ENCODE measurements around the gene LIFR.

LIFR gene

DNA sequence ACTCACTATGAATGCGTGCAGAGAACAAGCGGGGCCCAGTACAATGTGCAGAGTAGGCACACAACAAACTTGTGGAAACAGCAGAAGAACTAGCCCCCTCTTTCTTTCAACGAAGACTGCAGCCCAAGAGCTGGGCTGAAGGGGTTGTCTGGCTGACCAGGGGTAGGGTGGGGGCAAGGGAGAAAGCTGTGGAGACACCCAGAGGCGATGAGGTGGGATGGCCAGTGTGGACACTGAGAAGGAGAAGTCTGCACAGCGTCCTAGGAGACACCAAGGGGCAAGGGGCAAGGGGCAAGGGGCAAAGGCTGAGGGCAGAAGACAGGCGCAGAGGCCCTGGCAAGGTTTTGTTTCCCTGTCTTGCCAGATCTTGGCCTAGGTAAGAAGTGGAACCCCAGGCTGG is 62.3 kb downstream of the LIFR start:
- H3K27me3 ChIP-seq (ENCODE audit: control insufficient read depth in 2 of 2, insufficient read depth in 2 of 2, low read length in 2 of 2), result no peaks in the 10 kb centered on the region
- H3K4me1 ChIP-seq (ENCODE audit: control insufficient read depth in 2 of 2, insufficient read depth in 2 of 2, low read length in 2 of 2), result no peaks in the 10 kb centered on the region
- no peaks in the 10 kb centered on the region for H3K36me3 ChIP-seq (ENCODE audit: control insufficient read depth in 2 of 2, insufficient read depth in 2 of 2, low read length in 2 of 2)
- no peak overlapping the region for H3K27ac ChIP-seq (ENCODE audit: low read depth in 2 of 2, low read length in 2 of 2)
- no peak overlapping the region for H3K9ac ChIP-seq (ENCODE audit: low read depth in 1 of 2, low read length in 2 of 2)
- H3K4me3 ChIP-seq (ENCODE audit: low read length in 2 of 2), result no peak overlapping the region
- no peaks in the 10 kb centered on the region for H3K9me3 ChIP-seq (ENCODE audit: control insufficient read depth in 2 of 2, low read length in 2 of 2)

DNA sequence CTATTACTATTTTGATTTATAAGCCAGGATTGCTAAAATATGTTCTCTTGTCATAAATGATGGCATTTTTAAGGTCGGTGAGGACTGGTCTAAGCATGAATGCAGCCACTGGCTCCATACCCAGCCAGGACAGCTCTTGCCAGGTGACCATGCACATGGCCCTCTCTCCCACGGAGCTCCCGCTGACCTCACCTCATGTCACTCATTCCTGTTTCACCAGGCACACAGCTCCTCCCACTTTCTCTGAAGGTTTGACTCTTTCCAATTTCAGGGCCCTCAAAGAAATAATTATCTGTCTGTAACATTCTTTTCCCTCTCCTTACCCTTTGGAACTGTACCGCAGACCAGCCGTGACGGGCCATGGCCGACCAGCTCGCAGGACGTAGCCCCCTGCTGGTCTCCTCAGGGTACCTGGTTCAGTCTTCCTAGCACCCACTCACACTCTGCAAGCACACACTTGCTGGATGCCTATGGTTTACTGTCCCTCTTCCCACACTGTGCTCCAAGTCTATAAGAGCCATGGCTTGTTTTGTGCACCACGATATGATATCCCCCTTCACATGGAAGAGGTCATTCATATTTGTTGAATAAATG is 72.5 kb downstream of the LIFR start:
- Histone ChIP-seq H3K36me3 (ENCODE audit: control insufficient read depth in 2 of 2, insufficient read depth in 2 of 2, low read length in 2 of 2) (peaks cover 0 to 4% of the 10 kb centered on the region in 2 donors), H3K27ac (ENCODE audit: low read depth in 2 of 2, low read length in 2 of 2) (no peak overlapping the region), H3K4me3 (ENCODE audit: low read length in 2 of 2) (no peak overlapping the region), H3K27me3 (ENCODE audit: control insufficient read depth in 2 of 2, insufficient read depth in 2 of 2, low read length in 2 of 2) (peaks cover 0 to 3% of the 10 kb centered on the region in 2 donors), H3K9me3 (ENCODE audit: control insufficient read depth in 2 of 2, low read length in 2 of 2) (no peaks in the 10 kb centered on the region), H3K4me1 (ENCODE audit: control insufficient read depth in 2 of 2, insufficient read depth in 2 of 2, low read length in 2 of 2) (no peaks in the 10 kb centered on the region), H3K9ac (ENCODE audit: low read depth in 1 of 2, low read length in 2 of 2) (no peak overlapping the region)

- no peaks in the 10 kb centered on the region for H3K4me1 ChIP-seq (ENCODE audit: control insufficient read depth in 2 of 2, insufficient read depth in 2 of 2, low read length in 2 of 2)
- peaks cover 0 to 4% of the 10 kb centered on the region in 2 donors for H3K36me3 ChIP-seq (ENCODE audit: control insufficient read depth in 2 of 2, insufficient read depth in 2 of 2, low read length in 2 of 2)
- peaks cover 0 to 7% of the 10 kb centered on the region in 2 donors for H3K27me3 ChIP-seq (ENCODE audit: control insufficient read depth in 2 of 2, insufficient read depth in 2 of 2, low read length in 2 of 2)
- H3K9ac ChIP-seq (ENCODE audit: low read depth in 1 of 2, low read length in 2 of 2), result no peak overlapping the region
- no peak overlapping the region for H3K27ac ChIP-seq (ENCODE audit: low read depth in 2 of 2, low read length in 2 of 2)
- no peaks in the 10 kb centered on the region for H3K9me3 ChIP-seq (ENCODE audit: control insufficient read depth in 2 of 2, low read length in 2 of 2)
- H3K4me3 ChIP-seq (ENCODE audit: low read length in 2 of 2), result no peak overlapping the region
These were observed 77.0 kb downstream of the LIFR start for GRCh38 chr5:38479315-38479904.

- Histone ChIP-seq H3K36me3 (ENCODE audit: control insufficient read depth in 2 of 2, insufficient read depth in 2 of 2, low read length in 2 of 2) (peaks cover 0 to 4% of the 10 kb centered on the region in 2 donors), H3K9ac (ENCODE audit: low read depth in 1 of 2, low read length in 2 of 2) (no peak overlapping the region), H3K4me3 (ENCODE audit: low read length in 2 of 2) (no peak overlapping the region), H3K27me3 (ENCODE audit: control insufficient read depth in 2 of 2, insufficient read depth in 2 of 2, low read length in 2 of 2) (peaks cover 0 to 7% of the 10 kb centered on the region in 2 donors), H3K9me3 (ENCODE audit: control insufficient read depth in 2 of 2, low read length in 2 of 2) (no peaks in the 10 kb centered on the region), H3K4me1 (ENCODE audit: control insufficient read depth in 2 of 2, insufficient read depth in 2 of 2, low read length in 2 of 2) (no peaks in the 10 kb centered on the region), H3K27ac (ENCODE audit: low read depth in 2 of 2, low read length in 2 of 2) (no peak overlapping the region)
These were observed 77.6 kb downstream of the LIFR start for GRCh38 chr5:38478878-38479277.

- no peak overlapping the region for H3K27ac ChIP-seq (ENCODE audit: low read depth in 2 of 2, low read length in 2 of 2)
- H3K9ac ChIP-seq (ENCODE audit: low read depth in 1 of 2, low read length in 2 of 2), result no peak overlapping the region
- H3K36me3 ChIP-seq (ENCODE audit: control insufficient read depth in 2 of 2, insufficient read depth in 2 of 2, low read length in 2 of 2), result peaks cover 0 to 4% of the 10 kb centered on the region in 2 donors
- no peaks in the 10 kb centered on the region for H3K9me3 ChIP-seq (ENCODE audit: control insufficient read depth in 2 of 2, low read length in 2 of 2)
- peaks cover 0 to 7% of the 10 kb centered on the region in 2 donors for H3K27me3 ChIP-seq (ENCODE audit: control insufficient read depth in 2 of 2, insufficient read depth in 2 of 2, low read length in 2 of 2)
- H3K4me3 ChIP-seq (ENCODE audit: low read length in 2 of 2), result no peak overlapping the region
- H3K4me1 ChIP-seq (ENCODE audit: control insufficient read depth in 2 of 2, insufficient read depth in 2 of 2, low read length in 2 of 2), result no peaks in the 10 kb centered on the region
These were observed 78.3 kb downstream of the LIFR start for GRCh38 chr5:38478166-38478565.

DNA sequence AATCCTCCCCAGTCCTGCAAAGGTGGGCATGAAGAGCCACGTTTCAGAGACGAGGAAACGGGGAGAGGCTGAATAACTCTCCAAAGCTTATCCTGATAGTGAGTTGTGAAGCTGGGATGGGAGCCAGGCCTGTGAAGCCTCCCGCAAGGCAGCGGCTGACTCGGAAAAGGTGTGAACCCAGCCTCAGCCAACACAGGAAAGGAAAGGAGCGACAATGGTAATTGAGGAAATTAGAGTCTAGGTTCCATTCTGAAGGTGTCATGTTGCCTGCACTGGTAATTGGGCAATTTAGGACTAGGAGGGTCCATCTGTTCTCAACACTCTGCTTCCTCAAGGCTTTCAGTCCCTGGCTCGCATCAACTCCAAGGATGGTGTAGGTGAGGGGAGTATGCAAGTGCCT is 83.4 kb downstream of the LIFR start:
- no peaks in the 10 kb centered on the region for H3K27me3 ChIP-seq (ENCODE audit: control insufficient read depth in 2 of 2, insufficient read depth in 2 of 2, low read length in 2 of 2)
- H3K27ac ChIP-seq (ENCODE audit: low read depth in 2 of 2, low read length in 2 of 2), result no peak overlapping the region
- H3K9me3 ChIP-seq (ENCODE audit: control insufficient read depth in 2 of 2, low read length in 2 of 2), result no peaks in the 10 kb centered on the region
- no peaks in the 10 kb centered on the region for H3K36me3 ChIP-seq (ENCODE audit: control insufficient read depth in 2 of 2, insufficient read depth in 2 of 2, low read length in 2 of 2)
- no peak overlapping the region for H3K9ac ChIP-seq (ENCODE audit: low read depth in 1 of 2, low read length in 2 of 2)
- H3K4me1 ChIP-seq (ENCODE audit: control insufficient read depth in 2 of 2, insufficient read depth in 2 of 2, low read length in 2 of 2), result peaks cover 0 to 7% of the 10 kb centered on the region in 2 donors
- H3K4me3 ChIP-seq (ENCODE audit: low read length in 2 of 2), result no peak overlapping the region

- no peaks in the 10 kb centered on the region for H3K9me3 ChIP-seq (ENCODE audit: control insufficient read depth in 2 of 2, low read length in 2 of 2)
- no peaks in the 10 kb centered on the region for H3K36me3 ChIP-seq (ENCODE audit: control insufficient read depth in 2 of 2, insufficient read depth in 2 of 2, low read length in 2 of 2)
- H3K27ac ChIP-seq (ENCODE audit: low read depth in 2 of 2, low read length in 2 of 2), result no peak overlapping the region
- H3K4me3 ChIP-seq (ENCODE audit: low read length in 2 of 2), result no peak overlapping the region
- H3K27me3 ChIP-seq (ENCODE audit: control insufficient read depth in 2 of 2, insufficient read depth in 2 of 2, low read length in 2 of 2), result peaks cover 0 to 3% of the 10 kb centered on the region in 2 donors
- peaks cover 0 to 7% of the 10 kb centered on the region in 2 donors for H3K4me1 ChIP-seq (ENCODE audit: control insufficient read depth in 2 of 2, insufficient read depth in 2 of 2, low read length in 2 of 2)
- H3K9ac ChIP-seq (ENCODE audit: low read depth in 1 of 2, low read length in 2 of 2), result no peak overlapping the region
These were observed 83.9 kb downstream of the LIFR start for GRCh38 chr5:38472541-38472940.

DNA sequence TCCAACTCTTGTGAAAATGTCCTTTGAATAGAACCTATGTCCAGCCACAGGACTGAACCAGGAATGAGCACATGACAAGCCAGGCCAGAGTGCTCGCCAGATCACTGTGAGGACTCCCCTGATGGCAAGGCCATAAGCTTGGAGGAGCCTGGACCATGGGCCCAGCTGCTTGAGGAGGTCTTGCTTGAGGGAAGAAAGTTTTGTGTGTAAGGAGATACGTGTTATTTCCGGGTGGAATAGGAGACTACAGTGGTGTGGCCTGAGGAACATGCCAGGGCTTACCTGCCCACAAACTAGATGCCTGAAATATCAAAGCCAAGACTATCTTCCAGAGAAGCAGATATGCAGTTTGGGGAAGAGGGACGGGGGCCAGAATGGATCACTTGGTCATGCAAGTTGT is 84.7 kb downstream of the LIFR start:
- H3K36me3 ChIP-seq (ENCODE audit: control insufficient read depth in 2 of 2, insufficient read depth in 2 of 2, low read length in 2 of 2), result no peaks in the 10 kb centered on the region
- no peak overlapping the region for H3K4me3 ChIP-seq (ENCODE audit: low read length in 2 of 2)
- no peak overlapping the region for H3K27ac ChIP-seq (ENCODE audit: low read depth in 2 of 2, low read length in 2 of 2)
- peaks cover 0 to 3% of the 10 kb centered on the region in 2 donors for H3K27me3 ChIP-seq (ENCODE audit: control insufficient read depth in 2 of 2, insufficient read depth in 2 of 2, low read length in 2 of 2)
- no peaks in the 10 kb centered on the region for H3K9me3 ChIP-seq (ENCODE audit: control insufficient read depth in 2 of 2, low read length in 2 of 2)
- H3K9ac ChIP-seq (ENCODE audit: low read depth in 1 of 2, low read length in 2 of 2), result no peak overlapping the region
- peaks cover under 1 to 7% of the 10 kb centered on the region in 2 donors for H3K4me1 ChIP-seq (ENCODE audit: control insufficient read depth in 2 of 2, insufficient read depth in 2 of 2, low read length in 2 of 2)

- peak overlapping the region; percentile 60 to 68 for H3K27ac ChIP-seq (ENCODE audit: low read depth in 2 of 2, low read length in 2 of 2)
- H3K36me3 ChIP-seq (ENCODE audit: control insufficient read depth in 2 of 2, insufficient read depth in 2 of 2, low read length in 2 of 2), result no peaks in the 10 kb centered on the region
These were observed 86.7 kb downstream of the LIFR start for GRCh38 chr5:38469707-38470267.

DNA sequence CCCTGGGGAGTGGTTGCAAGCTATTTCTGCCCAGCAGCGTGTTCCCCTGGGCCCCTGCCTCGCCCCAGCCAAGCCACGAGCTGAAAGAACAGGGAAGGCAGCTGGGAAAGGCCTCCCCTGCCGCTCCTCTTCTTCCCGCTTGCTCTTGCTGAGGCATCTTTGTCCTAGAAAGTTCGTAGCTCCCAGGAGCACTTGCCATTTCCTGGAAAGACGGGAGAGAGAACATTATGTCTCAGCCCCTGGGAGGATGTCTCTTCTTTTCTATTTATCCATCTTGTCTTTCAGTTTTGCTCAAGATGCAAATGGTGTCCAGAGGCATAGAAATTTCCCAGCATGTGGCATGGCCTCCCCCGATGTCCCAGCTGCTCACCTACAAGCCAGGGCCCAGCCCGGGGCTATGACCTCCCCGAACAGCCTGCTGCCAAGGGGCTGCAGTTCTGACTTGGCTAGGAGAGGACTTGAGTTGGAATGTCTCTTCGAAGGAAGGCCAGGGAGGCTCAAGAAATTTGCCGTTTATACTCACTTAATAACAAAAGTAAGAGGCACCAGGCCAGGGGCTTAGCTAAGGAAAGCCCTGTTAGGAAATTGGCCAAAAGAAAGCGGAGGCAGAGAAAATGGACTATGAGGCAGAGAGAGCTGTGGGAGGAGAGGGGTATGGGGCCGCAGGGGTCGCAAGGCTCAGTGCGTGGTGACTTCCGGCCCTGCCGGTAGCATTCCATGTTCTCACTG is 87.3 kb downstream of the LIFR start:
- Histone ChIP-seq H3K27ac (ENCODE audit: low read depth in 2 of 2, low read length in 2 of 2) (peak overlapping the region; percentile 60 to 68), H3K9ac (ENCODE audit: low read depth in 1 of 2, low read length in 2 of 2) (no peak overlapping the region), H3K4me3 (ENCODE audit: low read length in 2 of 2) (no peak overlapping the region), H3K9me3 (ENCODE audit: control insufficient read depth in 2 of 2, low read length in 2 of 2) (no peaks in the 10 kb centered on the region), H3K36me3 (ENCODE audit: control insufficient read depth in 2 of 2, insufficient read depth in 2 of 2, low read length in 2 of 2) (no peaks in the 10 kb centered on the region), H3K27me3 (ENCODE audit: control insufficient read depth in 2 of 2, insufficient read depth in 2 of 2, low read length in 2 of 2) (peaks cover 0 to 8% of the 10 kb centered on the region in 2 donors), H3K4me1 (ENCODE audit: control insufficient read depth in 2 of 2, insufficient read depth in 2 of 2, low read length in 2 of 2) (peaks cover 2 to 7% of the 10 kb centered on the region in 2 donors)

More at GRCh38 chr5:38469707-38470267, 86.7 kb downstream of the LIFR start:
- no peaks in the 10 kb centered on the region for H3K9me3 ChIP-seq (ENCODE audit: control insufficient read depth in 2 of 2, low read length in 2 of 2)
- H3K4me1 ChIP-seq (ENCODE audit: control insufficient read depth in 2 of 2, insufficient read depth in 2 of 2, low read length in 2 of 2), result peaks cover 2 to 7% of the 10 kb centered on the region in 2 donors
- peaks cover 0 to 8% of the 10 kb centered on the region in 2 donors for H3K27me3 ChIP-seq (ENCODE audit: control insufficient read depth in 2 of 2, insufficient read depth in 2 of 2, low read length in 2 of 2)
- no peak overlapping the region for H3K9ac ChIP-seq (ENCODE audit: low read depth in 1 of 2, low read length in 2 of 2)
- no peak overlapping the region for H3K4me3 ChIP-seq (ENCODE audit: low read length in 2 of 2)

All from mucosa of rectum (tissue), 2 donors.